NCI-H2171 (cell line): ENCODE measurements around the gene VAPB.
"Not testable (repeated sequence)": the region's sequence is repeated elsewhere in the genome, so short reads cannot be mapped to it uniquely, and the experiment has no call there.

Experiments used
- DNase-seq: peaks from one replicate; lab custom pipeline; 2025; lab: John Stamatoyannopoulos, UW

Gene VAPB, protein sequence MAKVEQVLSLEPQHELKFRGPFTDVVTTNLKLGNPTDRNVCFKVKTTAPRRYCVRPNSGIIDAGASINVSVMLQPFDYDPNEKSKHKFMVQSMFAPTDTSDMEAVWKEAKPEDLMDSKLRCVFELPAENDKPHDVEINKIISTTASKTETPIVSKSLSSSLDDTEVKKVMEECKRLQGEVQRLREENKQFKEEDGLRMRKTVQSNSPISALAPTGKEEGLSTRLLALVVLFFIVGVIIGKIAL

DNA sequence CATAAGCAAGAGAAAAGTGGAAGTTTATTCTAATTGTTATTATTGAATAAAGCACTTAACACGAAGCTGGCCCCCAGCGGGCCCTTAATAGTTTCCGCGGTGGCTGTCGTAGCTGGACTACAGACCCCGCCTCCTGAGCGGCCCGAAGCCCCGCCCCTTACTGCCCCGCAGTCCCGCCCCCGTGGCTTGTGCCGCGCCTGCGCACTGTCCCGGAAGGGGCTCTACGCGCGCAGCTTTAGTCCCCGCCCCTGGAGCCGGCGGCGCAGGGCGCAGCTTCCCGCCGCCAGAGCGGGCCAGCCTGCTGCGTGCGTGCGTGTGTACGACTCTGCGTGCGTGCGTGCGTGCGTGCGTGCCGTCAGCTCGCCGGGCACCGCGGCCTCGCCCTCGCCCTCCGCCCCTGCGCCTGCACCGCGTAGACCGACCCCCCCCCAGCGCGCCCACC lies at the start of gene VAPB:
VAPB (plus strand) TSS at position 348 of the 442 bp plus-strand sequence. CDS start 231 bp downstream, outside the sequence.
- peak; percentile 96 for DNase-seq

GRCh38 chr20:58339741-58340140 lies 49.3 kb upstream of the VAPB start:
- no peak for DNase-seq

- no peak for DNase-seq
These were observed 48.9 kb upstream of the VAPB start for GRCh38 chr20:58340151-58340550.

DNA sequence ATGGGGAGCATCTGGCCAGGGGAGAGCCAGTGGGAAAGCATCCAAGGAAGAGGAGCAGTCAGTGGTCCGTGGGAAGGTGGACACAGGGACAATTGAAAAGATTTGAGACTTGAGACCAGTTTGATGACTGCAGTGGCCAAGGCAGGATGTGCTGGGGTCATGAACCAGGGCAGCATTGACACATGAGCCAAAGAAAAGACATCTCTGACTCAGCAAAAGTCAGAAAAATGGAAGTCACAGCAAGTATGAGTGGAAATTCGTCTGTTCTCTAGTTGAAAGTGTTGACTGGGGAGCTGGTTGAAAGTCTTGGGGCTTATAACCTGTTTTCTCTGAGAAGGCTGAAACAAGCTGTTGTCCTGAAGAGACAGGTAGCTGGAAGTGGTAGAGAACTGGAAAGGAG lies 48.2 kb upstream of the VAPB start:
- DNase-seq, result no peak

- no peak for DNase-seq
These were observed 46.7 kb upstream of the VAPB start for GRCh38 chr20:58342104-58342945.

DNA sequence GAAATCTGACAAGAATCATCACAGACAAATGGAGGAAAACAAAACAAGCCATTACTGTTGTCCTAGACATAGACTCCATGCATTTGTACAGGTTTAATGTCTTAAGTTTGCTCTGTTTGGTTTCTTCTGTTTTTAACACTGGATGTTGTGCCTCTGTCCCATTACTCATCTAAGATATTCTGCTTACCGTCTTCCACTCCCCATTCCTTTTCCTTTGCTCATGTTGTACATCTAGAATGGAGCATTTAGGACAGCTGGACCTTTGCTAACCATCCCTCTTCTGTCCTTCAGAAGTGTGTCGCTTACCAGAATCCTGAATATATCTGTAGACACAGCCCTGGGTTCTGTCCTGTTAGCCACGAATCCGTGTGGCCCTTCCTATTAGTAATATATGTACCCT lies 44.3 kb upstream of the VAPB start:
- no peak for DNase-seq

DNA sequence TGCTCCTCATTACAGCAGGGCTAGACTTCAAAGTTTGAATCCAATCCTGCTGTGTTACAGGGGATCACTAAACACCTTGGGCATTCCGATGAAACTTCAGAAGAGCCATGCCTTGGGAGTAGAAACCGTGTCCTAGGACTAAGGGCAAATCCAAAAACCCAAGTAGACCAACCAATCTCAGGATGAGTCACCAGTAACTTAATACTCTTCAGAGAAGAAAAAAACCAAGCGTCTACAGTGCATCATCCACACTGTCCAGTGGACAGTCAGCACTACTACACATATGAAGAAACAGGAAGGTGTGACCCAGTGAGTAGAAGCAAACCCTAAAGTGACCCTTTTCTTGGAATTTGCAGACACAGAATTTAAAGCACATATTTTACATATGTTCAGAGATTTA lies 39.5 kb upstream of the VAPB start:
- no peak for DNase-seq

GRCh38 chr20:58352468-58352867 lies 36.6 kb upstream of the VAPB start:
- no peak for DNase-seq

DNA sequence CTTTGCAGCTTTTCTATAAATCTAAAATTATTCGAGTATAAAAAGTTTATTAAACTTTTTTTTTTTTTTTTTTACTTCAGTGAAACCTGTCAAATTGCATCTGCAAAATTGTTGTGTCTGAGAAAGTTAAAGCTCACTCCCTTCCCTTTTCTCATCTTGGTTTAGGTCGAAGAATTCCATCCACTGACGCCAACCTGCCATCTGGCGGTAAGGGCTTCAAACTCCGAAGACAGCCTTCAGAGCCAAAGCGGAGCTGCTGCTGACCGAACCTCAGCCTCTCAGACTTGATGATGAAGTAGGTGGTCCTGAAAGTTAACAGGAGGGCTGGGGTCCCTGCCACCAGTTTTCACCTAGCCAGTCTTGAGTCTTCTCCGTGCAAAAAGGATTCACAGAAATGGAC lies 29.6 kb upstream of the VAPB start:
- no peak for DNase-seq

DNA sequence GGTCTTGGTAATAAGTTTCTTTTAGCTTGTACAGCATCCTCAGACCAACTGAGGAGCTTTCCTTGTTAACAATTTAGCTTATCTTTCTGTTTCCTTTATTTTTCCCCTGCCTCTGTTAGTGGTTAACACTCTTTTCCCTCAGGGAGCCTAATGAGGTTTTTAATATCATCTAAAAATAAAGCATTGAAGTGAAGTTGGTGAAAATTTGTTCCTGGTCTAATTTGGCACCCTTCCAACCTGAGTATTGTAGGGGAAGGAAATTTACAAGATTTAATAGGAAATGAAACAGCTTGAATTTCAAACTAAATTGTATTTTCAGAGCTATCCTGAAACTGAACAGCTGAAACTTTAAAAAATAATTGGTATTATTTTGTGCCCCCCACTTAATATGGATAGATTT lies 28.1 kb upstream of the VAPB start:
- peak; percentile 37 for DNase-seq

DNA sequence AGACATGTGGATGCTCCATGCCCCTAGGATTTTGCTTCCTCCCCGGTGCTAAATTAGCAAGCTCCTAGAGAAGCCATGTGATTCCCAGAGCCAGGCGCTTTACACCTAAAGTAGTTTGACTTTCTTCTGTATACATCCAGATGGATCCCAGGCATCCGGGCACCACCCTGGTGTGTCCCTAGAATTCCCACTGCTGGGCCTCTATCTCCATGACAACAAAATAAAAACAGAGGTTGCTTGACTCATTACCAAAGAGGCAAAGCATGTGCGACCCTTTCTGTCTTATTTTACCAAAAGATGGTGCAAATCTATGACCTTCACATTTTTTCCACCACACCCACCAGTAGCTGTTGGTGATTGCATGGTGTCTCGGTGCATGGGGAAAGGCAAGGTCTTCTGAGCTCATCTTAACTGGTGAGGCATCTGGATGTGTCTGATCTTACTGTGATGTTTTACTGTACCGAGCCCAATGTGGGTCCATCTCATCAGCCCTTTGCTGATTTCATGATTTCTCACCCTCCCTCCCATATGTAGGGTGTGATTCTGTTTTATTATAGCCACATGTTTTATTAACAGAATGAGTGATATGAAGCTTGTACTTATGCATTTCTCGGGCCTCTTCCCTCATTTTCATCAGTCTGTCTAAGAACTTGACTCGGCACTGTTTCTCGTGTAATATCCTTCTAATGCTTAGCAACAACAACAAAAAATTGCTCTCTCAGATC lies 27.4 kb upstream of the VAPB start:
- peak; percentile 79 for DNase-seq

GRCh38 chr20:58362206-58362516 lies 26.9 kb upstream of the VAPB start:
- no peak for DNase-seq

GRCh38 chr20:58362970-58363369 lies 26.1 kb upstream of the VAPB start:
- DNase-seq, result no peak

DNA sequence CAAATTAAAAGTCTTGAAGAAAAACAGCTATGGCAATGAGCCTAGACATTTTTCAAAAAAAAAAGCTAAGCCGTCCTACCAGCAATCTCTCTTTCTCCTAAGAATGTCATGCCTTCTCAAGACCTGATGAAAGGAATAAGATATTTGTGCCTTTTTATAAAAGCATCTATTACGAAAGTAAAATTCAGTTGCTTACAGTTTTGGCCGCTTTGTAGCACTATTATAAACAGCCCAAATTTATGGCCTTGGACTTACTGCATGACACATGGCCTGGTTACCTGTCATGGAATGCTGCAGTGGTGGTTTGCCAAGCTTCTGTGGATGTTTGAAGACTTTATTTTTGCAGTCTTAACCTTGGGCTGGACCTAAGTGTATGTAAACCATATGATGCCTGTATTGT lies 22.2 kb upstream of the VAPB start:
- DNase-seq, result no peak

- no peak for DNase-seq
These were observed 16.2 kb upstream of the VAPB start for GRCh38 chr20:58372806-58373205.

DNA sequence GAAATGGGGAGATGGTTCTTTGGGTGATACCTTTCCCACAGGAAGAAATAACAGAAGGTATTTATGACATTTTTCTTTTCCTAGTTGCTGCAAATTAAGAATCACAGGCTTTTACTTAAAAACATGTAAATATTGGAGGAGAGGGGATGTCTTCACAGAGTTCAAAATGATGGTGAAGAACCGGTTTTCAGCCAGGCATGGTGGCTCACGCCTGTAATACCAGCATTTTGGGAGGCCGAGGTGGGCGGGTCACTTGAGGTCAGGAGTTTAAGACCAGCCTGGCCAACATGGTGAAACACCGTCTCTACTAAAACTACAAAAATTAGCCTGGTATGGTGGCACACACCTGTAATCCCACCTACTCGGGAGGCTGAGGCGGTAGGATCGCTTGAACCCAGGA lies 15.7 kb upstream of the VAPB start:
- not testable (repeated sequence) for DNase-seq

- no peak for DNase-seq
These were observed 14.8 kb upstream of the VAPB start for GRCh38 chr20:58374027-58374850.

DNA sequence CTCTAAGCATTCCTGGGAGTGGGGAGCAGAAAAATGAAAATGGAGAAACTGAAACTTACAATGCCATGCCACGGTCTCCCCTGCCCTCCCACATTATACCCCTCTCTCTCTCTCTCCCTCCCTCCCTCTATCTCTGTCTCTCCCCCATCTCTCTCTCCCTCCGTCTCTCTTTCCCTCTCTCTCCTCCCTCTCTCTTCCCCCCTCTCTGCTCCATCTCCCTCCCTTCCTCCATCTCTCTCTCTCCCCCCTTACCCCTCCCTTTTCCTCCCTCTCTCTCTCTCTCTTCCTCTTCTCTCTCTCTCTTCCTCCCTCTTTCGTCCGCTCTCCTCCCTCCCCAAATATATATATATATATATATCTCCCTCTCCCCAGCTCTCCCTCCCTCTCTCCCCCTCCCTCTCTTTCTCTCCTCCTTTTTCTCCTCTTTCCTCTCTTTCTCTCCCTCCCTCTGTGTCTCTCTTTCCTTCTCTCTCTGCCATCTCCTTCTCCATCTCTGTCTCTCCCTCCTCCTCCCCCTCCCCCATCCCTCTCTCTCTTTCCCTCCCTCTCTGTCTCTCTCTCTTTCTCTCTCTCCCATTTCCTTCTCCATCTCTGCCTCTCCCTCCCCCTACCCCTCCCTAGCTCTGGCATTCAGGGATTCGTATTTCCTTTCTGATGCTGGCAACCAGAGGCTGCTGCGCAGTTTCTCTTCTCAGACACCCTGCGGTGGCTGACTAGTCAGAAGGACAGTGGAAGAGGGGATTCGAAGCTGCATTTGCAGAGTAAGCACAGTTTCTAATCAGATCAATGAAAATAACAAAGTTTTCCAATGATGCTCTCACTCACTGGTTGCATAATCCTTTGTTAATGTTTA lies 13.9 kb upstream of the VAPB start:
- no peak for DNase-seq

- DNase-seq, result no peak
These were observed 13.2 kb upstream of the VAPB start for GRCh38 chr20:58375759-58376352.

DNA sequence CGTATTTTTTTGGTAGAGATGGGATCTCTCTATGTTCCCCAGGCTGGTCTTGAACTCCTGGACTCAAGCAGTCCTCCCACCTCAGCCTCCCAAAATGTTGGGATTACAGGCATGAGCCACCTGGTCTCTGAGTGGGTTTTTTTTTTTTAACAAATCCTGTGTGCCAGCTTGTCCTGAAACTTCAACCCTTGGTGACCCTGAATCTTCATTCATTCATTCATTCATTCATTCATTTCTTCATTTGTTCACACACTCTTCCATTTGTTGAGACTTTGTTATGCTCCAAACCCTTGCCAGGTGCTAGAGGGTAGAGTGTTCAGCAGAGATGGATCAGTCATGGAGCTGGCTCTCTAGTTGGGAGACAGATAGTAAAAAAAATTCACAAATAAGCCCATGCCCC lies 12.0 kb upstream of the VAPB start:
- DNase-seq, result no peak
